Measurements from ENCODE around the gene DTHD1. TPM values are rescaled to one million over a fixed set of nuclear protein-coding genes. Genes with fewer than 3 reads are reported as not detected.

DTHD1 gene
- polyA plus RNA-seq, 1 of the 3 experiments (the other 2 are of a cell fraction) = not detected

DNA sequence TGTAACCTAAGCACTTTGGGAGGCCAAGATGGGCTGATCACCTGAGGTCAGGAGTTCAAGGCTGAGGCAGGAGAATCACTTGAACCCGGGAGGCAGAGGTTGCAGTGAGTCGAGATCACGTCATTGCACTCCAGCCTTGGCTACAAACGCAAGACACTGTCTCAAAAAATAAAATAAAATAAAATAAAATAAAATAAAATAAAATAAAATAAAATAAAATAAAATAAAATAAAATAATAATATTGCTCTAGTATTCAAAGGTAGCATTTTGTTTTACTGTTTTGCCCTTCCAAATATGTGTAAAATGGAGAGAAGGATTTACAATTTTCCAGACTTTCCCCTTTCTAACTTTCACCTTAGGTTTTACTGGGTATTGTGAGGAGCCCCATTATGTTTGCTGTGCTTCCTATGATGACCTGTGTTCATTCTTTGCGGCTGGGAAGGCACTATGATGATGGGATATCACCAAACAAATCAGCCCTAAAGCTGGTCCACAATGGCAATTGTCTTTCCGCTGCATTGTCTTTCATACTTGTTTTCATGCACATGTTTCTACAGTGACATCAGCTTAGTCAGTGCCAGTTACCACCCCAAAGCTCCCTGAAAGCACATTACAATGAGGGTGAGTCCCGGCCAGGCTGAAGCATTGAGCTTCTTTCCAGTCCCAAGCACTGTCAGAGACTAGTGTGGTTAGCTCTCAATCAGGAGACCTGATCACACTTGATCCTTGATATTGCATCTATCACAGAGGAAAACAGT is 50.8 kb downstream of the DTHD1 start:
- no peaks in the 10 kb centered on the region for H4K20me1 ChIP-seq (ENCODE audit: insufficient read depth)
- no peaks in the 10 kb centered on the region for H3K27me3 ChIP-seq (ENCODE audit: insufficient read depth)
- H3K4me1 ChIP-seq (ENCODE audit: control insufficient read depth in 1 of 2, insufficient read depth in 2 of 2, low read depth in 1 of 2, low read length in 1 of 2) = no peaks in the 10 kb centered on the region
- no peaks in the 10 kb centered on the region for H3F3A ChIP-seq (replicated peaks; ENCODE audit: insufficient read depth)
- no peak overlapping the region for H2AFZ ChIP-seq (ENCODE audit: low read depth)
- ChIA-PET POLR2A (no interaction called here), CTCF (interaction anchor here (0.6 kb wide), 1 partner anchor 31 kb away, joined by 4 read pairs; no protein-coding TSS in a partner anchor)
- no peak overlapping the region for H3K27ac ChIP-seq (ENCODE audit: low read depth in 2 of 2, low read length in 1 of 2)
- WGBS (ENCODE audit: low lambda C conversion rate) = 13% methylated on average over 7 of the region's 7 CpGs
- TF ChIP-seq TEAD4 (IDR thresholded peaks at IDR 0.05; ENCODE audit: borderline replicate concordance, insufficient read depth) (no peak), EZH2phosphoT487 (IDR thresholded peaks at IDR 0.05; ENCODE audit: borderline replicate concordance, low read depth) (no peak), RFX5 (IDR thresholded peaks at IDR 0.05; ENCODE audit: low read length) (no peak), EP300 (IDR thresholded peaks at IDR 0.05; ENCODE audit: borderline replicate concordance in 1 of 2, low read depth in 1 of 2, low read length in 1 of 2) (no peak), MAX (IDR thresholded peaks at IDR 0.05; ENCODE audit: low read depth) (no peak), TAF1 (IDR thresholded peaks at IDR 0.05; ENCODE audit: borderline replicate concordance, low read depth, low read length) (no peak), JUND (IDR thresholded peaks at IDR 0.05) (no peak)
- TF ChIP-seq, protein P1, sequence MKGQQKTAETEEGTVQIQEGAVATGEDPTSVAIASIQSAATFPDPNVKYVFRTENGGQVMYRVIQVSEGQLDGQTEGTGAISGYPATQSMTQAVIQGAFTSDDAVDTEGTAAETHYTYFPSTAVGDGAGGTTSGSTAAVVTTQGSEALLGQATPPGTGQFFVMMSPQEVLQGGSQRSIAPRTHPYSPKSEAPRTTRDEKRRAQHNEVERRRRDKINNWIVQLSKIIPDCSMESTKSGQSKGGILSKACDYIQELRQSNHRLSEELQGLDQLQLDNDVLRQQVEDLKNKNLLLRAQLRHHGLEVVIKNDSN (IDR thresholded peaks at IDR 0.05; ENCODE audit: borderline replicate concordance, low read depth) = no peak
- H3K4me3 ChIP-seq (ENCODE audit: low read depth in 2 of 2, low read length in 1 of 2) = no peak overlapping the region
- H3K9me2 ChIP-seq = no peaks in the 10 kb centered on the region
- no peak overlapping the region for H3K4me2 ChIP-seq
- H3K36me3 ChIP-seq (replicated peaks in 1 of 2; ENCODE audit: control insufficient read depth in 1 of 2, insufficient read depth in 2 of 2, low read length in 1 of 2) = no peaks in the 10 kb centered on the region
- no peak for DNase-seq
- H3K79me2 ChIP-seq (ENCODE audit: insufficient read depth) = no peaks in the 10 kb centered on the region
- H3K9me3 ChIP-seq = no peaks in the 10 kb centered on the region
- H3K9ac ChIP-seq = no peak overlapping the region

GRCh38 chr4:36332782-36333131 is 51.3 kb downstream of the DTHD1 start:
- CTCF ChIA-PET = interaction anchor here (0.6 kb wide), 1 partner anchor 32 kb away, joined by 4 read pairs; no protein-coding TSS in a partner anchor
- H3K4me1 ChIP-seq (ENCODE audit: control insufficient read depth in 1 of 2, insufficient read depth in 2 of 2, low read depth in 1 of 2, low read length in 1 of 2) = no peaks in the 10 kb centered on the region
- H3K9ac ChIP-seq = no peak overlapping the region
- DNase-seq = no peak
- H3K27ac ChIP-seq (ENCODE audit: low read depth in 2 of 2, low read length in 1 of 2) = no peak overlapping the region
- no peaks in the 10 kb centered on the region for H3K9me3 ChIP-seq
- no peak overlapping the region for H2AFZ ChIP-seq (ENCODE audit: low read depth)
- H4K20me1 ChIP-seq (ENCODE audit: insufficient read depth) = no peaks in the 10 kb centered on the region
- H3K4me2 ChIP-seq = no peak overlapping the region
- no peaks in the 10 kb centered on the region for H3K79me2 ChIP-seq (ENCODE audit: insufficient read depth)
- no peak for TF ChIP-seq ZBTB33 (IDR thresholded peaks at IDR 0.05; ENCODE audit: borderline replicate concordance, low read depth)
- TF ChIP-seq RCOR1 (IDR thresholded peaks at IDR 0.05; ENCODE audit: low read length) = no peak
- TF ChIP-seq NFIC (IDR thresholded peaks at IDR 0.05; ENCODE audit: borderline replicate concordance) = no peak
- no peak for TF ChIP-seq YY1 (IDR thresholded peaks at IDR 0.05; ENCODE audit: low read depth)
- TF ChIP-seq POLR2AphosphoS5 (IDR thresholded peaks at IDR 0.05; ENCODE audit: low read depth, low read length) = no peak
- no peak for TF ChIP-seq GATA2 (CRISPR knock-in tag; IDR thresholded peaks at IDR 0.05)
- TF ChIP-seq, protein P2, sequence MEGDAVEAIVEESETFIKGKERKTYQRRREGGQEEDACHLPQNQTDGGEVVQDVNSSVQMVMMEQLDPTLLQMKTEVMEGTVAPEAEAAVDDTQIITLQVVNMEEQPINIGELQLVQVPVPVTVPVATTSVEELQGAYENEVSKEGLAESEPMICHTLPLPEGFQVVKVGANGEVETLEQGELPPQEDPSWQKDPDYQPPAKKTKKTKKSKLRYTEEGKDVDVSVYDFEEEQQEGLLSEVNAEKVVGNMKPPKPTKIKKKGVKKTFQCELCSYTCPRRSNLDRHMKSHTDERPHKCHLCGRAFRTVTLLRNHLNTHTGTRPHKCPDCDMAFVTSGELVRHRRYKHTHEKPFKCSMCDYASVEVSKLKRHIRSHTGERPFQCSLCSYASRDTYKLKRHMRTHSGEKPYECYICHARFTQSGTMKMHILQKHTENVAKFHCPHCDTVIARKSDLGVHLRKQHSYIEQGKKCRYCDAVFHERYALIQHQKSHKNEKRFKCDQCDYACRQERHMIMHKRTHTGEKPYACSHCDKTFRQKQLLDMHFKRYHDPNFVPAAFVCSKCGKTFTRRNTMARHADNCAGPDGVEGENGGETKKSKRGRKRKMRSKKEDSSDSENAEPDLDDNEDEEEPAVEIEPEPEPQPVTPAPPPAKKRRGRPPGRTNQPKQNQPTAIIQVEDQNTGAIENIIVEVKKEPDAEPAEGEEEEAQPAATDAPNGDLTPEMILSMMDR (IDR thresholded peaks at IDR 0.05) = no peak
- TF ChIP-seq ELF1 (IDR thresholded peaks at IDR 0.05) = no peak
- TF ChIP-seq, protein P3, sequence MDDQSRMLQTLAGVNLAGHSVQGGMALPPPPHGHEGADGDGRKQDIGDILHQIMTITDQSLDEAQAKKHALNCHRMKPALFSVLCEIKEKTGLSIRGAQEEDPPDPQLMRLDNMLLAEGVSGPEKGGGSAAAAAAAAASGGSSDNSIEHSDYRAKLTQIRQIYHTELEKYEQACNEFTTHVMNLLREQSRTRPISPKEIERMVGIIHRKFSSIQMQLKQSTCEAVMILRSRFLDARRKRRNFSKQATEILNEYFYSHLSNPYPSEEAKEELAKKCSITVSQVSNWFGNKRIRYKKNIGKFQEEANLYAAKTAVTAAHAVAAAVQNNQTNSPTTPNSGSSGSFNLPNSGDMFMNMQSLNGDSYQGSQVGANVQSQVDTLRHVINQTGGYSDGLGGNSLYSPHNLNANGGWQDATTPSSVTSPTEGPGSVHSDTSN (IDR thresholded peaks at IDR 0.05) = no peak
- TF ChIP-seq GABPA (IDR thresholded peaks at IDR 0.05; ENCODE audit: low read depth) = no peak
- no peak for TF ChIP-seq TAF1 (IDR thresholded peaks at IDR 0.05; ENCODE audit: borderline replicate concordance, low read depth, low read length)
- H3F3A ChIP-seq (replicated peaks; ENCODE audit: insufficient read depth) = no peaks in the 10 kb centered on the region
- POLR2A ChIA-PET = no interaction called here
- no peaks in the 10 kb centered on the region for H3K27me3 ChIP-seq (ENCODE audit: insufficient read depth)
- H3K9me2 ChIP-seq = no peaks in the 10 kb centered on the region
- H3K4me3 ChIP-seq (ENCODE audit: low read depth in 2 of 2, low read length in 1 of 2) = no peak overlapping the region
- no peaks in the 10 kb centered on the region for H3K36me3 ChIP-seq (replicated peaks in 1 of 2; ENCODE audit: control insufficient read depth in 1 of 2, insufficient read depth in 2 of 2, low read length in 1 of 2)

All from SK-N-SH (cell line).